ENCODE results near the gene SHCBP1.

GRCh38 chr16:46627746-46628145, 6.6 kb upstream of the SHCBP1 start:
- no peak for TF ChIP-seq CTCF (IDR thresholded peaks at IDR 0.05)
- TF ChIP-seq EZH2 (IDR thresholded peaks at IDR 0.05): no peak
